ENCODE data around the gene TARS1. TPM values are rescaled to one million over a fixed set of nuclear protein-coding genes. Genes with fewer than 3 reads are reported as not detected.

The TARS1 gene
- polyA plus RNA-seq, 2 donors: 78.9 to 96.6 TPM

- no peak overlapping the region for H3K27ac ChIP-seq (ENCODE audit: low read depth in 2 of 2, low read length in 1 of 2)
- no peaks in the 10 kb centered on the region for H3K27me3 ChIP-seq (ENCODE audit: control insufficient read depth in 1 of 2, insufficient read depth in 2 of 2, low read length in 2 of 2)
- H3K4me1 ChIP-seq (ENCODE audit: control insufficient read depth in 2 of 2, insufficient read depth in 2 of 2, low read length in 1 of 2): no peaks in the 10 kb centered on the region
- no peaks in the 10 kb centered on the region for H3K9me3 ChIP-seq (ENCODE audit: control insufficient read depth in 2 of 2, insufficient read depth in 1 of 2, low read depth in 1 of 2, low read length in 1 of 2)
- no peaks in the 10 kb centered on the region for H3K36me3 ChIP-seq (ENCODE audit: control insufficient read depth in 2 of 2, insufficient read depth in 2 of 2, low read length in 1 of 2)
- no peak overlapping the region for H3K4me3 ChIP-seq (ENCODE audit: low read depth in 1 of 2, low read length in 2 of 2)
- 72 to 75% methylated on average over 4 of the region's 4 CpGs for WGBS, 2 donors
Measured at GRCh38 chr5:33415811-33416354, 24.9 kb upstream of the TARS1 start.

GRCh38 chr5:33417632-33418031 is 23.1 kb upstream of the TARS1 start:
- H3K36me3 ChIP-seq (ENCODE audit: control insufficient read depth in 2 of 2, insufficient read depth in 2 of 2, low read length in 1 of 2): no peaks in the 10 kb centered on the region
- H3K4me3 ChIP-seq (ENCODE audit: low read depth in 1 of 2, low read length in 2 of 2): no peak overlapping the region
- no peaks in the 10 kb centered on the region for H3K9me3 ChIP-seq (ENCODE audit: control insufficient read depth in 2 of 2, insufficient read depth in 1 of 2, low read depth in 1 of 2, low read length in 1 of 2)
- no peak overlapping the region for H3K27ac ChIP-seq (ENCODE audit: low read depth in 2 of 2, low read length in 1 of 2)
- no peaks in the 10 kb centered on the region for H3K27me3 ChIP-seq (ENCODE audit: control insufficient read depth in 1 of 2, insufficient read depth in 2 of 2, low read length in 2 of 2)
- H3K4me1 ChIP-seq (ENCODE audit: control insufficient read depth in 2 of 2, insufficient read depth in 2 of 2, low read length in 1 of 2): no peaks in the 10 kb centered on the region

GRCh38 chr5:33420946-33421345 is 19.8 kb upstream of the TARS1 start:
- Histone ChIP-seq H3K4me3 (ENCODE audit: low read depth in 1 of 2, low read length in 2 of 2) (no peak overlapping the region), H3K27ac (ENCODE audit: low read depth in 2 of 2, low read length in 1 of 2) (no peak overlapping the region), H3K4me1 (ENCODE audit: control insufficient read depth in 2 of 2, insufficient read depth in 2 of 2, low read length in 1 of 2) (no peaks in the 10 kb centered on the region), H3K36me3 (ENCODE audit: control insufficient read depth in 2 of 2, insufficient read depth in 2 of 2, low read length in 1 of 2) (no peaks in the 10 kb centered on the region), H3K9me3 (ENCODE audit: control insufficient read depth in 2 of 2, insufficient read depth in 1 of 2, low read depth in 1 of 2, low read length in 1 of 2) (no peaks in the 10 kb centered on the region), H3K27me3 (ENCODE audit: control insufficient read depth in 1 of 2, insufficient read depth in 2 of 2, low read length in 2 of 2) (no peaks in the 10 kb centered on the region)
- 78 to 82% methylated on average over 5 of the region's 5 CpGs for WGBS, 2 donors

GRCh38 chr5:33422191-33422590 is 18.6 kb upstream of the TARS1 start:
- no peaks in the 10 kb centered on the region for H3K9me3 ChIP-seq (ENCODE audit: control insufficient read depth in 2 of 2, insufficient read depth in 1 of 2, low read depth in 1 of 2, low read length in 1 of 2)
- no peaks in the 10 kb centered on the region for H3K36me3 ChIP-seq (ENCODE audit: control insufficient read depth in 2 of 2, insufficient read depth in 2 of 2, low read length in 1 of 2)
- no peaks in the 10 kb centered on the region for H3K4me1 ChIP-seq (ENCODE audit: control insufficient read depth in 2 of 2, insufficient read depth in 2 of 2, low read length in 1 of 2)
- H3K4me3 ChIP-seq (ENCODE audit: low read depth in 1 of 2, low read length in 2 of 2): no peak overlapping the region
- no peaks in the 10 kb centered on the region for H3K27me3 ChIP-seq (ENCODE audit: control insufficient read depth in 1 of 2, insufficient read depth in 2 of 2, low read length in 2 of 2)
- WGBS, 2 donors: 81 to 84% methylated on average over 2 of the region's 2 CpGs
- H3K27ac ChIP-seq (ENCODE audit: low read depth in 2 of 2, low read length in 1 of 2): no peak overlapping the region

- Histone ChIP-seq H3K4me1 (ENCODE audit: control insufficient read depth in 2 of 2, insufficient read depth in 2 of 2, low read length in 1 of 2) (no peaks in the 10 kb centered on the region), H3K27me3 (ENCODE audit: control insufficient read depth in 1 of 2, insufficient read depth in 2 of 2, low read length in 2 of 2) (no peaks in the 10 kb centered on the region), H3K4me3 (ENCODE audit: low read depth in 1 of 2, low read length in 2 of 2) (no peak overlapping the region), H3K9me3 (ENCODE audit: control insufficient read depth in 2 of 2, insufficient read depth in 1 of 2, low read depth in 1 of 2, low read length in 1 of 2) (no peaks in the 10 kb centered on the region), H3K27ac (ENCODE audit: low read depth in 2 of 2, low read length in 1 of 2) (no peak overlapping the region), H3K36me3 (ENCODE audit: control insufficient read depth in 2 of 2, insufficient read depth in 2 of 2, low read length in 1 of 2) (no peaks in the 10 kb centered on the region)
- 5 to 12% methylated on average over 3 of the region's 3 CpGs for WGBS, 2 donors
Measured at GRCh38 chr5:33423018-33423630, 17.6 kb upstream of the TARS1 start.

- Histone ChIP-seq H3K27me3 (ENCODE audit: control insufficient read depth in 1 of 2, insufficient read depth in 2 of 2, low read length in 2 of 2) (no peaks in the 10 kb centered on the region), H3K9me3 (ENCODE audit: control insufficient read depth in 2 of 2, insufficient read depth in 1 of 2, low read depth in 1 of 2, low read length in 1 of 2) (no peaks in the 10 kb centered on the region), H3K27ac (ENCODE audit: low read depth in 2 of 2, low read length in 1 of 2) (no peak overlapping the region), H3K4me1 (ENCODE audit: control insufficient read depth in 2 of 2, insufficient read depth in 2 of 2, low read length in 1 of 2) (no peaks in the 10 kb centered on the region), H3K36me3 (ENCODE audit: control insufficient read depth in 2 of 2, insufficient read depth in 2 of 2, low read length in 1 of 2) (no peaks in the 10 kb centered on the region), H3K4me3 (ENCODE audit: low read depth in 1 of 2, low read length in 2 of 2) (no peak overlapping the region)
- WGBS, 2 donors: 71 to 77% methylated on average over 2 of the region's 2 CpGs
Measured at GRCh38 chr5:33425314-33425713, 15.5 kb upstream of the TARS1 start.

- Histone ChIP-seq H3K36me3 (ENCODE audit: control insufficient read depth in 2 of 2, insufficient read depth in 2 of 2, low read length in 1 of 2) (no peaks in the 10 kb centered on the region), H3K9me3 (ENCODE audit: control insufficient read depth in 2 of 2, insufficient read depth in 1 of 2, low read depth in 1 of 2, low read length in 1 of 2) (no peaks in the 10 kb centered on the region), H3K27me3 (ENCODE audit: control insufficient read depth in 1 of 2, insufficient read depth in 2 of 2, low read length in 2 of 2) (no peaks in the 10 kb centered on the region), H3K4me3 (ENCODE audit: low read depth in 1 of 2, low read length in 2 of 2) (no peak overlapping the region), H3K27ac (ENCODE audit: low read depth in 2 of 2, low read length in 1 of 2) (no peak overlapping the region), H3K4me1 (ENCODE audit: control insufficient read depth in 2 of 2, insufficient read depth in 2 of 2, low read length in 1 of 2) (no peaks in the 10 kb centered on the region)
- WGBS, 2 donors: 70 to 84% methylated on average over 1 of the region's 1 CpG
Measured at GRCh38 chr5:33430983-33431382, 9.8 kb upstream of the TARS1 start.

- WGBS, 2 donors: 65 to 79% methylated on average over 1 of the region's 1 CpG
Measured at GRCh38 chr5:33432656-33433055, 8.1 kb upstream of the TARS1 start.

GRCh38 chr5:33433303-33434240 is 7.2 kb upstream of the TARS1 start:
- WGBS, 2 donors: 77 to 85% methylated on average over 4 of the region's 4 CpGs
- H3K27ac ChIP-seq (ENCODE audit: low read depth in 2 of 2, low read length in 1 of 2): no peak overlapping the region
- H3K4me3 ChIP-seq (ENCODE audit: low read depth in 1 of 2, low read length in 2 of 2): no peak overlapping the region

More at GRCh38 chr5:33432656-33433055, 8.1 kb upstream of the TARS1 start:
- Histone ChIP-seq H3K4me3 (ENCODE audit: low read depth in 1 of 2, low read length in 2 of 2) (no peak overlapping the region), H3K27ac (ENCODE audit: low read depth in 2 of 2, low read length in 1 of 2) (no peak overlapping the region), H3K36me3 (ENCODE audit: control insufficient read depth in 2 of 2, insufficient read depth in 2 of 2, low read length in 1 of 2) (no peaks in the 10 kb centered on the region), H3K27me3 (ENCODE audit: control insufficient read depth in 1 of 2, insufficient read depth in 2 of 2, low read length in 2 of 2) (no peaks in the 10 kb centered on the region), H3K9me3 (ENCODE audit: control insufficient read depth in 2 of 2, insufficient read depth in 1 of 2, low read depth in 1 of 2, low read length in 1 of 2) (no peaks in the 10 kb centered on the region), H3K4me1 (ENCODE audit: control insufficient read depth in 2 of 2, insufficient read depth in 2 of 2, low read length in 1 of 2) (no peaks in the 10 kb centered on the region)

More at GRCh38 chr5:33433303-33434240, 7.2 kb upstream of the TARS1 start:
- Histone ChIP-seq H3K36me3 (ENCODE audit: control insufficient read depth in 2 of 2, insufficient read depth in 2 of 2, low read length in 1 of 2) (no peaks in the 10 kb centered on the region), H3K4me1 (ENCODE audit: control insufficient read depth in 2 of 2, insufficient read depth in 2 of 2, low read length in 1 of 2) (no peaks in the 10 kb centered on the region), H3K9me3 (ENCODE audit: control insufficient read depth in 2 of 2, insufficient read depth in 1 of 2, low read depth in 1 of 2, low read length in 1 of 2) (no peaks in the 10 kb centered on the region), H3K27me3 (ENCODE audit: control insufficient read depth in 1 of 2, insufficient read depth in 2 of 2, low read length in 2 of 2) (no peaks in the 10 kb centered on the region)

Measured in esophagus (tissue), 2 donors.